OCI-M2 (cell line): Measurements from ENCODE around the gene MEIS2.

Experiments used
- DNase-seq: peaks from one replicate; lab custom pipeline; 2025; ENCODE audit not compliant: unreplicated experiment; lab: John Stamatoyannopoulos, UW

Gene MEIS2

DNA sequence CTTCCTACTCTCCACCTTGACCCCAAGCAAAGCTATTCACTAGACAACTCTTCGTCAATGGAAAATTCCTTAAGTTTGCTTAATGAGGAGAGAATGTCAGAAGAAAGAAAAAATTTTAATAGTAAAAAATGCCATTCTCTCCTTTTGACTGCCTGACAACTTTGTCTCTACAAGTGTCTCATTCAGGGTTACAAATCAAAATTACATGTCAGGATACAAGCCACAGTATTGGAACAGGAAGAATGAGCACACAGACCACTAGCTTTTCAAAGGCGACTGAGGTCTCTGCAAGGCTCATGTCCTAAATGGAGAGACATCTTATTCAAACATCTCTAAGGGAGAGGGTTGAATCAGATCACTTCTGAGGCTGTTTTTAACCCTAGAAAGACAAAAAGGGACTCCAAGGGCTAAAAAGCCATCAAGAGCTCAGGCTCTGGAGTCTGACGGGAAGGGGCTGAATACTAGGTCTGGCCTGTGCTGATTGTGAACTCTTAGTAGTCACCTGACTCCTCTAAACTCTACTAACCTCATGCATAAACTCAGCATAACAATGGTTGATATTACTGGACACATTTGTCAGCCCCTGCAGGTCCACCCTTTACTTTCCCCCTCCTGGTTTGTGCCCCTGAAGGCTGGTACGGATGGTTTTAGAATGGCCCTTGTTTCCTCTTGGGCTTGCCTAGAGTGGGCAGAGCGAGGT is 12.8 kb upstream of the MEIS2 start:
- no peak for DNase-seq

DNA sequence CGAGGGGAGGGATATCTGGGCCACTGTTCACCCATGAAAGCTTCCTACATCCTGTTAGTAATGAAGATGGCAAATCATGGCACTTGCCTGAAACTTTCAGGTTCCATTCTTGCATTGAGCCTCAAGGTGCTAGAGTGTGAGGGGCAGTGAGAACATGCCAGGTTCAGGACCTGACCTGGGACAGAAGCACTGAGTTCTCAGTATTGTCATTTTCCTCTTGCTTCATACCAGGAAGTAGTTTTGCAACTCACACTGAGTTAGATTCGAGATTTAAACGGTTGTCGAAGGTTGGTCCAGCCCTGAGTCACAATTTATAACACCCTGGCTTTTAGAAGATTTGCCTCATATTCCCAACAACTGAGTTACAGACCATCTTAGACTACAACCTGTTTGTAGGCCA is 11.8 kb upstream of the MEIS2 start:
- DNase-seq: no peak

DNA sequence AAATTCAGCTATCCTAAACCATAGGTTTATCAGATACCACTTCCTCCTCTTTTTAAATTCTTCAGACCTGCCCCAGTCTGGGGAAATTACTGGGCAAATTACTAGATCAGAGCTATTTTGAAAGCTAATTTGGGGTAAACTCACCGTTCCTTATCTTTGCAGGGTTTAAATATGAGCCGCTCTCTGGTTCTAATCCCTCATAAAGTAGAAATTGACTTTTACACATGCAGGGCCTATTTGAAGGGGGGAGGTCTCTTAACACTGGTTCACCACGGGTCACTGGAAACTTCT is 11.0 kb upstream of the MEIS2 start:
- no peak for DNase-seq

DNA sequence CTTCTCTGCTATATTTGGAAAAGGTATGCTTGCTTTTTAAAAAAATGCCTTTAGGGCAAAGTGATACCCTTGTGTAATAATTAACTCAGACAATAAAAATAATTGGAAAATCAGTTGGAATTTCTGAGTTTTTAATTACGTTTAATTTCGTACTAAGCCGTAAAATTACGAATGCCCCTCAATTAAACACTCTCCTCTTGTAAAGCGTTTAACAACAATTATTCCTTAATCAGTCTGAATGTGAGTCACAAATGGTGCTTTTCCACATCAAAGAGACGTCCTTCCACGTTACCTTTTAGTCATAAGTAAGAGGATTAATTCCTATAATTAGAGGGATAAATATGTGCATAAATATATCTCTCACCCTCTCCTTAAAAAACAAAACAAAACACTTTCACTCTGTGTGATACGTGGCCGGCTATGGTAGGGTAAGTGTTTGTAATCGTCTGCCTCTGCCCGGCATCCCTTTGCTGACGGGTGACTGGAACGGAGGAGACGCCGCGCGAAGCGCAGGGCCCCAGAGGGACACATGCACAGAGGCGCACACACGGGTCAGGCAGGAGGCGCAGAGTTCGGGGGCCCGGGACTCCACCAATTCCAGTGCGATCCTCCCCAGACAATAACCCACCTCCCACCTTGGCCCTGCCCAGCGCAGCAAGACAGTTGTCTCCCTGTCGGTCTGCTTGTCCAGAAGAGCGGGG is 9.7 kb upstream of the MEIS2 start:
- no peak for DNase-seq

DNA sequence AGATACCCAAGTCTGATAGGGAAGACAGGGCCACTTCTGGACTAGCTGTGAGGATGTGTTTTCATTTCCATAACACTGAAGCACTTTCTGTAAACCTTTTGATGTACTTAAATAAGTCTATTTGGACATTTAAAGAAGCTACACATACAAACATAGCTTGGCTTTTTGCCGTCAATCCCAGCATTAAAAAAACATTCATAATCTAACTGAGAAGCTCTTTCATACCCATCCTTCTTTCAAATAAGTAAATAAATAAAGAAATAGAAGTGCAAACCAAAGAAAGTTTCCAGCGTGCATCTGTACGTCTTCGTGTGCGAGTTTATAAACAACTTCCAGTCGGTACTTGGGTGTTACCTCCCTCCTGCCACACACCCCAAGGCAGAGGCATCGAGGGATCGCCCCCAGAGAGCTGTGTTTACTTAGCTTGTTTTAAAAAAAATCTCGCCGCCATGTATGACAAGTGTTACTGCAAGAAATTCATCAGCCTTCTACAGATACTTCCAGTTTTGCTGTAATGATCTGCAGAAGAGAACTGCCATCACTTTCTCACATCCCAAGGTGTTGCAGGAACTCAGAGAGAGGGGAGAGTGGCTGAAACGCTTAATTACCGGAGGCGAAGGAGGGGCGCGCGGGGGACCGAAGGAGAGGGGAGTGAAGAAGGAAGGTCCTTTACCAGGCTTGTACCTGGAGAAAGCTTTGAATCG is 9.0 kb upstream of the MEIS2 start:
- no peak for DNase-seq

DNA sequence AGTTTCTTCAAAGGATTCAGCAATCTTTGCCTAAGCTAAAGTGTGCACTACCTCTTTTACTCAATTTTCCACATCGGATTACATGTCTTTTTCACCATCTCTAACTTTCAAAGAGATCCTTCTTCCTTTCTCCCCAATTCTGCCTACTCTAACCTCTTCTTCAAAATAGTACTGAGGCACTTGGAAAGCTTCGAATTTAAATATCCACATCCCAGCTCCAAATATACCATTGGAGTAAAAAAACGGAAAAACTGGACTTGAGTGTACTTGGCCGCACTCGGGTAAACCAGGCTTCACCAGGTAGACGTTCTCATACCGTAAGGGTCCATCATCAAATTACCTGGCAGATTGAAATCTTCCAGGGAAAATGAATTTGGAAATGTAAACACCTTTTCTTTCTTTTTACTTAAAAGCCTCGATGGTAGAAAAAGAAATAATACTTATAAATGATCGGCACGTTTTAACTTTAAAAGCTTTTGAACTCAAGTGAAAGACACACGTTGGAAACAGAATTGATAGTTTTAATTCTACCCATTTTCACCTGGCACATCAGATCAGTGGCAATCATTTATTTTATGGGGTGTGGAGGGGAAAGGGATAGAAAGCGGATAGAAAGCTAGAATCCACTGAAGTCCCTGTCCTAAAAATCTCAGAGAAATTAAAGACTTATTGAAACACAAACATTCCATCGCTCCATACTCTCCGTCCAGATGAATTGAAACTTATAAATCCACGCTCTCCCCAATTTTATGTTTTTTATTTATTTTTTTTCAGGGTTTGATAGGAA is 8.2 kb upstream of the MEIS2 start:
- no peak for DNase-seq

DNA sequence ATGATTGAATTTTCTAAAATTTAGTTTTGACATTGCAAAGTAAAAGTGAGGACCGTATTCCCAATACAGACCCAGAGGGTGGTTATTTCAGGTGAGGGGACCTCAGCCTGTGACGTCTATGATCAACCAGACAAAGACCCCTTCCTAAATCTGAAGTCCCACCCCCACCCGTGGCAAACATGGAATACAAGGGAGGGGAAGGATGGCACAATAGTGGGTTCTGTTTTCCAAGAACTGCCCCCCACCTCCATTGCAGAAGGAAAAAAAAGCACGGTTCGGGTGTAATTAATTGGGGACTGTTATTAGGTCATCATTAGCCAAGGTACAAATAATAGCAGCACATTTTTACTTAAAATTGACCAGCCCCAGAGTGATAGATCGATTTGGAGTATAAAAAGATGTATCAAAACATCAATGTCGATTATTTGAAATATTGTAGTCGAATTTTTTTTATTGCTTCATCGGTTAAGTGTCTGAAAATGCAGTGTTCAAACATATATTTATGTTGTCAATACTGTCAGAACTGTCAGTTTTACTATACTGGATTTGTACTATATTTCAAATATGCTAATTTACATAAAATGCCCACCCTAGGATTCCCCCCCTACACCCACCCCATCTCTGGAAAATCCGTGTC is 7.5 kb upstream of the MEIS2 start:
- no peak for DNase-seq

DNA sequence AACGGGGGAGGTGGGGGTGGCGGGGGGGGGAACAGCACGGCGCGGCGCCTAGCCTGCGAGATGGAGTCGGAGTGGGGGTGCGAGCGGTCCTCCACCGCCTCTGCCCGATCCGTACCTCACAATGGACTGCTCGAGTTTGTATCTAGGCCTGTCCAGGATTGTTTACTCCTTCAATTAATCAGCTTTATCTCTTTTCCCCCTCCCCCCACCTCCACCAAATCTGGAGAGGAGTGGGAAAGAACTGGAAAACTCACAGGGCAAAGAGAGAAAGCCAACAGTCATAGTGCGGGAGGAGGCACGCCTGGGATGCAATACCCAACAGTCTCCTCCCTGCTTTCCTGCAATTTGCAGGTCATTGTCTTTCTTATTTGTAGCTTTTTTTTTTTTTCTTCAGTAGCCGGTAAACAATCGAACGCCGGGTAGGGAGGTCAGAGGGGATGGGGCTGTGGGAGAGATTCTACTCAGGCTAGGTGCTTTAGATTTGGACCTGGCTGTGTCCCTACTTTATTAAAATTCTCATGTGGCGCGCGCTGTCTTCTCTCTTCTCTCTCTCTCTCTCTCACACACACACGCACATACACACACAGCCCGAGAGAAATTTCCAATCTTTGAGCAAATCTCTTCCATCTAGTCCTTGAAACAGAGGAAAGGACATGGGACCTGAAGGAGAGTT is 6.9 kb upstream of the MEIS2 start:
- DNase-seq: no peak

DNA sequence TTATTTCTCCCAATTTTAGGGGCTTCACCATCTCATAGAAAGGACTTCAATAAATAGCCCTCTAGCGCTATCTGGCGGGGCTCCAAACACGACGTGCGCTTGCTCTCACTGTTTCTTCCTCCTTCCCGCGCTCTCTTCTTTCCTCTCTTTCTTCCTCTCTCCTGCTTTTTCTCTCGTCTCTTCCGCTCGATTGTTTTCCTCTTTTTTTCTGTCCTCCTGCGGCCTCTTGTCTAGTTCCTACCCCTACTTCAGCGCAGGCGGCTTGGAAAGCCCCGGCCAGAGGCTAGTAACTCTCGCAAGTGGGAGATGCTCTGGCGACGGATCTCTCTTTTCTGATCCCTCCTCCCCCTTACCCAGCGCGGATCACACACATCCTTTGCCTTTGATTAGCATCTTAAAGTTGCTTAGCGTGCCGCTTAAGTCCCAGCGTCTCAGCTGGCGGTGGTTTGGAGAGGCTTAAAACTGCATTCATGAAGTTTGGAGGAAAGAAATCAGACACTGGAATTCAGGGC is 6.2 kb upstream of the MEIS2 start:
- DNase-seq: no peak

DNA sequence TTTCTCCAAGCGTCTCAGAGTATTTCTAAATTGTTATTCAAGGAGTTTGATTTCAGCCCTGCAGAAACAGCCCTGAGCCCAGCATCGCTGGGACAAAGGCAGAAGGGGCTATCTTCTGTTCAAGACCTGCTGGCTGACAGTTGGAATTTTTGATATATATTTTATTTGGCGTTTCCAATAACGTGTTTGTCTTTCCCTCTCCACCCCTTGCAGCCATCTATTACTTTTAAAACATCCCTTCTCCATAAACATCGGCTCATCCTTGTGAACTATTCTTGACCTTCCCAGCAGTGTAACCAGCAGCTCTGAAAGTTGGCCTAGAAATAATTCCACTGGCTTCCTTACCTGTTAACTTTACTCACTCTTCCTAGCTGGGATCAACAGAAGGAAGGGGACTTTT is 5.5 kb upstream of the MEIS2 start:
- no peak for DNase-seq

DNA sequence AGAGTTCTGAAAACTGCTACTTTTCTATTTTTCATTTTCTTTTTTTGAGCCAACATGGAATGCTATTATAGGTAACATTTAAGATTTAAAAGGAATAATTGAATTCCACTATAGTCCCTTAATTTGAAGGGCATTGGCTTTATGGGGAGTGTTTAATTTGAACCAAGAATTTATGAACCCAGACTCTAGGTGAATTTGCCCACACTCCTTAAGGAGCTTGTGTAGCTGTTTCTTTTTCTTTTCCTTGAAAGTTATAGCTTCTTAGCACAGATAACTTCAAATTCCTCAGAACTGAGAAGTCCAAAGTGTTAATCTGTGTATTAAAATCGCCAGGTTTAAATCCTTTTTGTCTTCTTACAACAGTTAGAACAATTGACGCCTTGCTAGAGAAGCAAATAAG is 4.7 kb upstream of the MEIS2 start:
- no peak for DNase-seq

DNA sequence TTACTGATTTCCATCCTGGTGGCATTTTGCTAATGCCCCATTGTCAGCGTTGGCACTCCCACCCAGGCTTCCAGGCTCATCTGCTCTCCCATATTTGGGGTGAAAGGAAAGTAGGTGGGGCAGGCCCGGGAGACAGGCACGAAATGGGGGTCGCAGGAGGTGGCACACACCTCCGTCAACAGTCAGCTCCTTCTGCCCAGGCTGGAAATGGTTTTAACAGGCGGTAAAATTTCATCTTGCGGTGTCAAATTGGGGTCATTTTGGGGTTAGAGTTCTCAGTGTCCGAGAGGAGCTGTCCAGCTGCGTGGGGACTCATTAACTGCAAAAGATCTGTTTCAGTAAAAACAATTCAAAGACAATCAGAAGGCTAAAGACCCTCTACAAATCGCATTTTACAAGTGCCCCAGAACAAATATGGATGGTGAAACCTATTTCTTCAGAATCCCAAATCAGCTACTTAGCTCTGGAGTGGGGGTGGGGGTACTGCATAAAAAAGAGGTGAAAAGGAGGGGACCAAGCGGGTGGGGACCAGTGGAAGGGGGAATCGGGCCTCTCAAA is 4.2 kb upstream of the MEIS2 start:
- DNase-seq: no peak

DNA sequence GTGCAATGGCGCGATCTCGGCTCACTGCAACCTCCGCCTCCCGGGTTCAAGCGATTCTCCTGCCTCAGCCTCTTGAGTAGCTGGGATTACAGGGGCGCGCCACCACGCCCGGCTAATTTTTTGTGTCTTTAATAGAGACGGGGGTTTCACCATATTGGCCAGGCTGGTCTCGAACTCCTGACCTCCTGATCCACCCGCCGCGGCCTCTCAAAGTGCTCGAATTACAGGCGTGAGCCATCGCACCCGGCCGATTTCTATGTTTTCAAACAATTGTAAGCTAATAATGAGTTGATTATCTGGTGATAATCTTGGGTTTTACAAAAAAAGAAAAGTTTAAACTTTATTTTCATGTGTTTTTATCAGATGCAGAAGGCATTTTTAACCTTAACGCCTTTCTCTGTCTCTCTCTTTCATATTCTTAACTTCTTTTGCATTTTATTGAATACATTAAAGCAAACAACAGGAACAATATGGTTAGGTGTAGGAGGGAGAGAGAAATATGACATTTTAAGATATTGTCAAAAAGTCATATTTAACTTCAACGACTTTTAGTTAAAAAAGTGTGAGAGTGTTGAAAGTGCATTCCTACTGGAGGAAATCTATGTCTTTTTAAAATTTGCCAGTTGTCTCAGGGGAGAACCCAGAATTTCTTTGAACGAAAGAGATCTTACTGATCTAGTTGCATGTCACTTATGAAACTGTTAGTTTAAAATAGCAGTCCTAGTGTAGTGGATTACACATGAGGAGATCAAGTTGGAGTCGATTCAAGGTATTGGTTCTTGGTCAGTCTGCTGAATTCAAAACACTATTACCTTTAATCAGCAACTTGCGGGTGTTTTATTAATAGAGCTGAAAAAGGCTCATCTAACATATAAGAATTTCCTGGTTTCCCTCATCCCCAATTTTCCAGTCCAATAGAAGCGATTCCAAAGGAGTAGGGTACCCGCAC is 3.4 kb upstream of the MEIS2 start:
- DNase-seq: no peak

DNA sequence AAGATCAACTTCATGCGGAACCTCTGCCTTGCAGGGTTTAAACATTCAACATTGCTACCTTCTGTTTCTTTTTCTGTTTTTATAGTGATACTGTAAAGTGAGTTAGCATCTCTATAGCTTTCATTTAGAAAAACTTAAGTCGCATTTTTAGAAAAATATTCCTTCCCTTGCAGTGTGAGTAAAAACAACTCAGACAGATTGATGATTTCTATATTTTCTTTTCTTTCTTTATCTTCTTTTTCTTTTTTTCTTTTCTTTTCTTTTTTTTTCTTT is 2.8 kb upstream of the MEIS2 start:
- DNase-seq: no peak

DNA sequence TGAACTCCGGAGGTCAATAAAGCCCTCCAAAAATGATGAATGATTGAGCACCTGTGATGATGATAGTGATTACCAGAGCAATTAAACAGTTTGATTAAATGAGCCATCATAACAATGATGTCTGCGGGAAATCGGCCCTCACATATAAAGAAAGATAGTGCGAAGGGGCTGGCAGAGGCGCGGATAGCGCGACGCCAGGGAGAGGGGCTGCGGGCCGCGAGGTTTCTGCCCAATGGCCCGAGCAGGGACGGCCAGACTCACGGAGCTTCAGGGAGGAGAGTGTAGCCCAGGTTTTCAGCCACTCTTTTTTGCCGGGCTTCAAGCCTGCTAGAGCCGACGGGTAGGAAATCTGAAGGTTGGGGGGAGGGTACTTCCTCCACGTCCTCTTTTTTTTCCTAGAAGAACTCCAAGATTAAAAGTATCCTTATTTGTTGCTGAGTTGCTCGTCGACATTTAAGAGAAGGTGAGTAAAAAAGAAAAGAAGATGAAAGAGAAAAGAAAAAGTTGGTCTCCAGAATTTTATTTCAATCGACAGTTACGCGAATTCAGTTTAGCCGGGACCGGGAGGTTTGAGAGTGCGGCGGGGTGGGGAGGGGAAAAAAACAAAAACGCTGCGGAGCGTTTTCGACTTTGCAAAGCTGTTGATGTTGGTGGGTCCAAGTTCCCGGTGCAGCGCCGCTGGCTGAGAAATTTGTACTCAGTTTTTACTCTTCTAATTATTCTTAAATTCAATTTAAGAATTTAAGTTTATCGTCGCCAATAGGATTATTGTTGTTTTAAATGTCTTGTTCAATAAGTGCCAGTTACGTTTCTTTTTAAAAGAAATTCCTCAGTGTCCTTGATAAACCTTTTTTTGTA is 2.2 kb upstream of the MEIS2 start:
- DNase-seq: no peak

DNA sequence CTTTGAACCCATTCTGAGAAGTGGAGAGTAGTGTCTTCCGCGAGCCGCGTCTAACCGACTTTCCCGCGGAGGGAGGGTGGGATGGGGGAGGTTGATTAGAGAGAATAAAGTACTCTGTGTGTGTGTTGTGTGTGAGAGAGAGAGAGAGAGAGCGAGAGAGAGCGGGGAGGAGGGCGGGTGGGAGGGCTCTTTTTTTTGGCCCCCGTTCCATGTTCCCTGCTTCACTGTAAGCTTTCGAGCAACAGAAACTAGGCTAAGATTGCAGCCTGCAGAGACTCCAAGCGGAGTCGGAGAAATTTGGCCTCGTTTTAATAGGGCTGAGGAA is 1.6 kb upstream of the MEIS2 start:
- no peak for DNase-seq

DNA sequence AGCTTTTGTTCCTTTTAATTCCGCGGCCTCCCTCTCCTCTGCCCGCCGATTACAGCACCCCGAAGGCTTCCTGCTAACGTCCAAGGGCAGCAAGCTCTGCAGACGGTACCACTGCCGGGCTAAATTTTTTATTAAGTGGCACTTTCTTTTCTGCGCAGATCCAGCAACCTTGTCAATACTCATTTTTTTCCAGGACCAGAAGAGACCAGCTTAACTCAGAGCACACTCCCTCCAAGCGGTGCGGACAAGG is 542 bp upstream of the MEIS2 start:
- DNase-seq: no peak

DNA sequence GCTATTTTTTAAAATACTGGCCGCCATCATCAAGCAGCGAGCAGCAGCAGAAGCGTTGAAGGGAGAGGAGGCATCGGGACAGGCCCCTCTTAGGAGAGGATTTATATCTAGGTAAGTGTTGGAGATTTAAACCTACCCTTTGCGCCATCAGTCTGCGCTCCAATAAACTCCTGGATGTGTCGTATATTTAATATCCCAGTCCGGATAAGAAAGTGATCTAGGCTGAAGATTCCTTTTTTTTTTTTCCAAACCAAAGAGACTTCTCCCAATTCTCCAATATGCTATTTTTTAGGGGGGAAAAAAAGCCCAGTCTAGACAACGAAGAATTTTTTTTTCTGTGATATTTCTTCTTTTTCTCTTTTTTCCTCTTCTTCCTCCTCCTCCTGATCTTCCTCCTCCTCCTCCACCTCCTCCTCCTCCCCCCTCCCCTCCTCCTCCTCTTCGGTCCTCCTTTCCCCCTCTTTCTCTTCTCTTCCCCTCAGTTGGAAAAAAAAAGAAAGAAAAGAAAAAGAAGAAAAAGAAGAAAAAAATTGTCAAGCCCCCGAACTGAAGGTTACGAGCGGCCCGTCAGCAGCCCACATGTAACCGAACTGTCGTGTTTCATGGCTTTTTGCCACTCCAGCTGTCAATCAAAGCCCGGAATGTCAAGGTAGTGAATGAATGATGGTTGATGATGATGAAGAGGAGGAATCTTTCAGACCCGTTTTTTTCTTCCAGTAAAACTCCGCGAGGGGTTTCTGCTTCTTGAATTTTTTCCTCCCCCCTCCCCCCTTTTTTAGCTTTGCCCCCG is 835 bp downstream of the MEIS2 start:
- no peak for DNase-seq
